Measurements from ENCODE around the gene PROKR1. TPM values are rescaled to one million over a fixed set of nuclear protein-coding genes. Genes with fewer than 3 reads are reported as not detected.
"Not testable (repeated sequence)": the region's sequence is repeated elsewhere in the genome, so short reads cannot be mapped to it uniquely, and the experiment has no call there.

Gene PROKR1
- polyA plus RNA-seq, 1 donor = 0.40 TPM

DNA sequence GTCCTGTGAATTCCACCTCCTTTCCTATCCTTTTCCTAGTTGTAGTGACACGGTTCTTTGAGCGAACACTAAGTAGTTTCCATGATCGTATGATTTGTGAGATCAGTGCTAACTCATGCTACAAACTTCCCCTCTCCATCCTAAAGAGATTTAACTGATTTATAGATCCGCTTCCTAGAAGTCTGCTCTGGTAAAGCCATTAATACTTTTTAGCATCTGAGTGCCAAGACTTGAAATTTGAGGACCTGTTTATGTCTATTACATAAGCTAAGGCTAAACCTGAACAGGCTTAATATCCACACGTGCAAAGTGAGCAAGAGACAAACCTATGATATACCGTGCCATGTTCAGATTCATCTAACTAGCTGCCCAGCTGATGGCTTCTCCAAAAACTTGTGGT, 14.9 kb downstream of the PROKR1 start:
- DNase-seq = no peak

DNA sequence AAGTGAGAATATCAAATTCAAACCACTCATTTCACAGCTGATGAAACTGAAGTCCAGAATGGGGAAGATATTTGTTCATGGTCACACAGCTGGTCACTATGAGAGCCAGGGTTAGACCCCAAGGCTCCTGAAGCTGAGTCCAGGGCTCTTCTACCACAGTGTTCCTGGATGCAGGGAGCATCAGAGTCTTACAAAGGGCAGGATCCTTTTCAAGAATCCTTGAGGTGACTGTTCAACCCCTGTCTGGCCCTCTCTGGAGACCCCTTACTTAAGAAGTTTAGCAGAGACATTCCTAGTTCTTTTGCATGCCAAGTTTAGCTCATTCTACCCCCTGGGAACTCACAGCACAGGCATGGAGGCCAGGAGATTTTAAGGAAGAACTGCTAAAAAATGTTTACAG, 15.7 kb downstream of the PROKR1 start:
- no peak for DNase-seq

DNA sequence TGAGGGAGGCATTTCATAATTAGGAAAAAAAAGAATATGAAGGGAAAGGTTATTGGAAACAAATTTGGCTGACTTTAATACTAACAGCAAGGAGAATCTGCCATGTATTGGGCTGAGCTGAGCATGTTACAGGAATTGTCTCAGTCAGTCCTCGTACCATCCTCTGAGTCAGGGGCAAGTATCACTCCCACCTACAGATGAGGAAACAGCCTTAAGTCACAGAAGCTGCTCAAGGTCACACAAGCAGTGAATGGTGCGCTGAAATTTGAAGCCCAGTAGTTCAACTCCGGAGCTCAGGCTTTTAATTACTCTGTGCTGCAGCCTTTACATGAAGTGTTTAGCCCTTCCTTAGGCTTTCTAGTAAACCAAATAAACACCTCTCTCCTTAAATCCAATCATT, 17.3 kb downstream of the PROKR1 start:
- DNase-seq = no peak

DNA sequence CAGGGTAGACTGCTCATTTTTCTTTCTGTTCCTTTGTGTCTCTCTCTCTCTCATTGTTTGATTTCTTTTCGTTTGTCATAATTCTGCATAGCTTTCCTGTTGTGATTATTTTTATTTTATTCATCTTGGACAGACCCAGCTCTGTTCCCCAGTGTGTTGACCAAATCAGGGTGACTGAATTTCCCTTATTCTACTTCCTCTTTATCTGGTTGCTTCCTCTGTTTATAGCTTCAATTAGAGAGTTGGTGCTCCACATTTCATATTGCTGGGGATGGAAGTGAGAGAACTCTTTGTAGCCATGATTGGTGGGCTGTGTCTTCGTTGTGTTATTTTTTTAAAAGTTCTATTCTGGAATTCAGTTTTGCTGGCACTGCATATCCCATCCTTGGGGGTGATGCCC, 19.1 kb downstream of the PROKR1 start:
- no peak for DNase-seq

DNA sequence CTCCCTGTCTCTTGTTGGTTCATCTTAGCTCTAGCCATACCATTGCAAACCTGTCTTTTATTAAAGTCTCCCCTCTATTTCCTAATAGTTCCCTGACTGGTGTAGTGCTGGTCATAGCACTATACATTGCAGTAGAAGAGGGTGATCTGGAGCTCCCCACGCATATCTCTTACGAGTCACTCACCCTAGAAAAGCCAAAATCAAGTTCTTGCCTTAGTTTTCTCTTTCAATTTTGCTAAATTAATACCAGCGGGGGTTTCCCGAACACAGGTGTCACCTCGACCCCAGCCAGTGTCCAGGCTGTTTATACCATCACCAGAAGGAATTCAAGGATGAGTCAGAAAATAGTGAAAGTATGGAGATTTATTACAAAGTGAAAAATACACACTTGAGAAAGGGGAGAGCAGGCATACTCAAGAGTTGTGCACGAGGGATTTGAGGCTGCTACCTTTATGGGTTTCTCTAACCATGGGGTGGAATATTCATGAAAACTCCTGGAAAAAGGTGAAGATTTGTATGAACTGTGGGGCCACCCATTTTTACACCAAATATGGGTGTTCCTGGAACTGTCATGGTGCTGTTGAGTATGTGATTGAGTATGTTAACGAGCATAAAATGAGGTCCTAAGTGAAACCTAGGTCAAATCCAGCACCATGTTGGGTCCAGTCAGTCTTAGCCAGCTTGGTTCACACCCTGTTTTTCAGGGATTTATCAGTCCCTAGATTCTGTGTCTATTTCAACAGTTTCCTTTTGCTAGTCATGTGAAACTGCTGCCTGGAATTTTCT, 20.2 kb downstream of the PROKR1 start:
- DNase-seq = no peak

DNA sequence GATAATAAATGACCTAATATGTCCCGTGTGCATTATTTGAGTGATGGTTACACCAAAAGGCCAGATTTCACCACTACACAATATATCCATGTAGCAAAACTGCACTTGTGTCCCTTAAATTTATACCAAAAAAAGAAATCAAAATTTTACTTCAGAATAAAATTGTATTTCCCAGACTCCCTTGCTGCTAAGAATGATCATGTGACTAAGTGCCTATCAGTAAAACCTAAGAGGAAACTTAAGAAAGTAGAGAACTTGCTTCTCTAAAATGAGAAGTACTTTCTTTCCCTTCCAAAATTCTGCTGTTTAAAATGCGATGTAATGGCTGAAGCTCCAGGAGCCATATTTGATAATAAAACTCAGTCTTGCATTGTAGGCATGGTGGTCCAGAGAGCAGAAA, 24.0 kb downstream of the PROKR1 start:
- DNase-seq = no peak

DNA sequence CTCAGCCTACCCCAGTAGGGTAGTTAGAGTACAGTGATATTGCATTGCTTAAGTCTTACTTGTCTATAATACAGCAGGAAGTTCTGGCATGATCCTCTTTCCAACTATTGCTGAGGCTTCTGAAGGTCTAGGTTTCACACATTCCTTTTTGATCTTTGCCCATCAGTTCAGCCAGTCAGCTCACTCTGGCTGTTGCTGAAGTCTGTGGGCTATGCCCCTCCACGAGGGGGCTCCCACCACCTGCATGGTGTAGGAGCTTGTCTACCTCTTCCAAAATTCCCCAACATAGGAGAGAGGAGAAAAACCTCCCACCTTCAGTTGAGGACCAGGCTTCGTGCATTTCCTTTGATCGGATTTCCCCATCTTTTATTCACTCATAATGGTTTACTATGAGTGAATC, 26.3 kb downstream of the PROKR1 start:
- no peak for DNase-seq

DNA sequence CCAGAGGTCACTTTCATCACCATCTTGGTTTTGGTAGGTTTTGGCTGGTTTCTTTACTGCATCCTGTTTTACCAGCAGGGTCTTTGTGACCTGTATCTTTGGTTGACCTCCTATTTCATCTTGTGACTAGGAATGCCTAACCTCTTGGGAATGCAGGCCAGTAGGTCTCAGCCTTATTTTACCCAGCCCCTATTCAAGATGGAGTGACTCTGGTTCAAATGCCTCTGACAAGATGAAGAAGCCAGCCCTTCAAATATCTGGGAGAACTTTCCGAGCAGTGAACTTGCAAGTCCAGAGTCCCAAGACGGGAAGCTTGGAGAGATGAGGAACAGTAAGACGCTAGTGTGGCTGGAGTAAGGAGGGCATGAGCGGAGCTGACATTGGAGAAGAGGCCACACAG, 28.6 kb downstream of the PROKR1 start:
- no peak for DNase-seq

DNA sequence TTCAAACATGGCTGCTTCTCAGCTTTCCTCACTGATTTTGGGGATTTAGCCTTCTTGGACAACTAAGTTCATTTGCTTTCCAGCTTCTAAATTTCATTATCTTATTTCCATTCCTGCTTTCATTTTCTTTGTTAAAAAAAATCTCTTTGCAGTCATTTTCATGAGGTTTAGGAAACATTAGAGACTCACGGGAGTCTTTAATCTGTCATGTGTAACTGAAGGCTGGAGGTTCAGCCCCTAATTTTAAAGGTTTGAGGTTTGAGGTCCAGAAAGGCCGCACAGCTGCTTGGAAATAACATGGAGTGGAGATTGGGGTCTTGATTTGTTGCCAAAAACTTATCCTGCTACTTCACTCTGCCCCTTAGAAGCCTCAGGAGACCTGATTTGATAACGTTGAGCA, 30.3 kb downstream of the PROKR1 start:
- no peak for DNase-seq

DNA sequence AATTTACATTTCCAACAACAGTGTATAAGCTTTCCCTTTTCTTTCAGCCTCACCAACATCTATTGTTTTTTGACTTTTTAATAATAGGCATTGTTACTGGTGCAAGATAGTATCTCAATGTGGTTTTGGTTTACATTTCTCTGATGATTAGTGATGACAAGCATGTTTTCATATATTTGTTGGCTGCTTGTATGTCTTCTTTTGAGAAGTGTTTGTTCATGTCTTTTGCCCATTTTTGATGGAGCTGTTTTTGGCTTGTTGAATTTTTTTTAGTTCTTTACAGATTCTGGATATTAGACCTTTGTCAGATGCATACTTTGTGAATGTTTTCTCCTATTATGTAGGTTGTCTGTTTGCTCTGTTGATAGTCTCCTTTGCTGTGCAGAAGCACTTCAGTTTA, 32.1 kb downstream of the PROKR1 start:
- no peak for DNase-seq

DNA sequence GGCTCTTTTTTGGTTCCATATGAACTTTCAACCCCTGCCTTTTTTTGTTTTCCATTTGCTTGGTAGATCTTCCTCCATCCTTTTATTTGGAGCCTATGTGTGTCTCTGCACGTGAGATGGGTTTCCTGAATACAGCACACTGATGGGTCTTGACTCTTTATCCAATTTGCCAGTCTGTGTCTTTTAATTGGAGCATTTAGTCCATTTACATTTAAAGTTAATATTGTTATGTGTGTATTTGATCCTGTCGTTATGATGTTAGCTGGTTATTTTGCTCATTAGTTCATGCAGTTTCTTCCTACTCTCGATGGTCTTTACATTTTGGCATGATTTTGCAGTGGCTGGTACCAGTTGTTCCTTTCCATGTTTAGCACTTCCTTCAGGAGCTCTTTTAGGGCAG, 34.5 kb downstream of the PROKR1 start:
- DNase-seq = not testable (repeated sequence)

DNA sequence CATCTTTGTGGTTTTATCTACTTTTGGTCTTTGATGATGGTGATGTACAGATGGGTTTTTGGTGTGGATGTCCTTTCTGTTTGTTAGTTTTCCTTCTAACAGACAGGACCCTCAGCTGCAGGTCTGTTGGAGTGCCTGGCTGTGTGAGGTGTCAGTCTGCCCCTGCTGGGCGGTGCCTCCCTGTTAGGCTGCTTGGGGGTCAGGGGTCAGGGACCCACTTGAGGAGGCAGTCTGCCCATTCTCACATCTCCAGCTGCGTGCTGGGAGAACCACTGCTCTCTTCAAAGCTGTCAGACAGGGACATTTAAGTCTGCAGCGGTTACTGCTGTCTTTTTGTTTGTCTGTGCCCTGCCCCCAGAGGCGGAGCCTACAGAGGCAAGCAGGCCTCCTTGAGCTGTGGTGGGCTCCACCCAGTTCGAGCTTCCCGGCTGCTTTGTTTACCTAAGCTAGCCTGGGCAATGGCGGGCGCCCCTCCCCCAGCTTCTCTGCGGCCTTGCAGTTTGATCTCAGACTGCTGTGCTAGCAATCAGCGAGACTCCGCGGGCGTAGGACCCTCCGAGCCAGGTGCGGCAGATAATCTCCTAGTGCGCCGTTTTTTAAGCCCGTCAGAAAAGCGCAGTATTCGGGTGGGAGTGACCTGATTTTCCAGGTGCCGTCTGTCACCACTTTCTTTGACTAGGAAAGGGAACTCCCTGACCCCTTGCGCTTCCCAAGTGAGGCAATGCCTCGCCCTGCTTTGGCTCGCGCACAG, 36.0 kb downstream of the PROKR1 start:
- not testable (repeated sequence) for DNase-seq

DNA sequence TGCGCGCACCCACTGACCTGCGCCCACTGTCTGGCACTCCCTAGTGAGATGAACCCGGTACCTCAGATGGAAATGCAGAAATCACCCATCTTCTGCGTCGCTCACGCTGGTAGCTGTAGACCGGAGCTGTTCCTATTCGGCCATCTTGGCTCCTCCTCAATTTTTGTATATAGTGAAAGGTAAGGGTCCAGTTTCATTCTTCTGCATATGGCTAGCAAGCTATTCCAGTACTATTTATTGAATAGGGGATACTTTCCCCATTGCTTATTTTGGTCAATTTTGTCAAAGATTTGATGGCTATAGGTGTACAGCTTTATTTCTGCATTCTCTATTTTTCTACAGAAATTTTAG, 36.5 kb downstream of the PROKR1 start:
- not testable (repeated sequence) for DNase-seq

DNA sequence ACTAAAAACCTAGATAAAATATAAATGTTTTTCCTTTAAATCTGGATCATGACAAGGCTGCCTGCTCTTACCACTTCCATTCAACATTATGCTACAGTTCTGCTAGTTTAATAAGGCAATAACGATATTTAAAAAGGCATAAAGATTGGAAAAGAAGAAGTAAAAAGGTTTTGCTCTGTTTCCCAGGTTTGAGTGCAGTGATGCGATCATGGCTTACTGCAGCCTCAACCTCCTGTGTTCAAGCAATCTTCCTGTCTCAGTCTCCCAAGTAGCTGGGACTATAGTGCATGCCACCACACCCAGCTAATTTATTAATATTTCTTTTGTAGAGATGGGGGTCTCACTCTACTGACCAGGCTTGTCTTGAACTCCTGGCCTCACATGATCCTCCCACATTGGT, 40.8 kb downstream of the PROKR1 start:
- DNase-seq = no peak

DNA sequence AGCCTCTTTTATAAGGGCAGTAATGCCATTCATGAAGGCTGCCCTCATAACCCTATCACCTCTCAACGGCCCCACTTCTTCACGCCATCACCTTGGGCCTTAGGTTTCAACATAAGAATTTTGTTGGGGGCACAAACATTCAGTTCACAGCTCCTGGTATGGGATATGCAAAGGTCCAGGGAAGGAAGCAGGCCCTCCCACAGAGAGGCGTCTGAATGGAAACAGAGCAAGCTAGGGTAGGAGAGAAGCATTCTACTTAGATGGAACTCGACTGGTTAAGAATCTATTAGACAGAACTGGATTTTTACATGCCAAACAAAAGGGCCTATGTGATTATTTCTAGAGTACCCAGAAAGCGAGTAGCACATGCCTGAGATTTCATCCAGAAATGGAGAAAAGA, 42.8 kb downstream of the PROKR1 start:
- no peak for DNase-seq

DNA sequence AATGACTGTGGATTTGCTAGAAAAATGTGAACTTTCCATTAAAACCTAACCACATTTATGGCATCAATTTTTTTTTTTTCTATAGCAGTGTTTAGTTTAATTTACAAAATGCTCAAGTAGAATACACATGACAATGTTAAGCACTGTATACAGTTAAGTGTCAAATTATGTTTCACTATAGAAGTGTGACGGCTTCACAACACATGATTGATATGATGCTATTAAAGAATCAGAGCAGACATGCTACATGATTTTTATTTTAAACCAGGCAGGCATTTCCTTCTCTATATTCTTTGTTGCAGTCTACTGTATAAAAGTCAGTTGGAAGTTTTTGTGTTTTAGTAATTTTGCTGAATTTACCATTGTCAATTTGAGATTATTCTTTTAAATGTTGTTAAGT, 43.6 kb downstream of the PROKR1 start:
- DNase-seq = no peak

DNA sequence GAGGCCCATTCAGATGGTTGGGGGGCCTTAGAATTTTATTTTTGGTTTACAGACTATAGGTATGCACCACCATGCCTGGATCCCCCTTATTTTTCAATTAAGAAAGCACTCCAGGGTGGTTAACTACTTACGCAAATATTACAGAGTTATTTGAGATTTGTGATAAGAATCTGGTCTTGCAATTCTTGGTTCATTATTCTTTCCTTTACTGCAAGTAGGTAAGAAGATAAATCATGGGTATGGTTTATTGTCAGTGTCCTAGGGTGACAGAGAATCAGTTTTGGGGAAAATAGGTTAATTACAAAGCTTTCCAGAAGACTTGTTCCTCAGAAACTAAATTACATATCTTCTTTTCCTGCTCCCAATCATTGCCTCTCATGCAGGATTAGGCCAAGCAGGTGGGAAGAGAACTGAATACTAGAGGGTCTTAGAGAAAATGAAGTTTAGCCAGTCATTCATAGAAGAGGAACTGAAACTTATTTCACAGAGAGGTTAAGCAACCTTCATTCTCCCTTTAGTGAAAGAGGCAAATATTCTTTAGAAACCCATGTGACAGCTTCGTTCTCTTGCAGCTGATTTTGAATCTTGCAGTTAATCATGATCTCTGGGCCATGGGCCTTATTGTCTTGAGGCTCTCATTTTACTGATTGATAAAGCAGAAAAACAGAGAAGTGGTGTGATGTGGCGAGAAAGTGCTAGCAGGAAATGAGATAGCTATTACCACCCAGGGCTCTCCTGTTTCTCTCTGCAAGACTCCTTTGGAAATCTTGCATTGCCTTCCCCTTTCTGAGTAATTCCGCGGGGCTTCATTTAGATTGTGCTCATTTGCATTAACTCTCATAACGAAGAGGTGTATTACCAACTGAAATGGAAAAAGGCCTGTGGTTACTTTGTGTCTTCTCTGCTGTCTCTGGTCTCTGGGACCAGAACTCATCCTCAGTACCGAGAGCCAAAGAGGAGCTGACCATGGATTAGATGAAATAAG, 46.5 kb downstream of the PROKR1 start:
- no peak for DNase-seq

DNA sequence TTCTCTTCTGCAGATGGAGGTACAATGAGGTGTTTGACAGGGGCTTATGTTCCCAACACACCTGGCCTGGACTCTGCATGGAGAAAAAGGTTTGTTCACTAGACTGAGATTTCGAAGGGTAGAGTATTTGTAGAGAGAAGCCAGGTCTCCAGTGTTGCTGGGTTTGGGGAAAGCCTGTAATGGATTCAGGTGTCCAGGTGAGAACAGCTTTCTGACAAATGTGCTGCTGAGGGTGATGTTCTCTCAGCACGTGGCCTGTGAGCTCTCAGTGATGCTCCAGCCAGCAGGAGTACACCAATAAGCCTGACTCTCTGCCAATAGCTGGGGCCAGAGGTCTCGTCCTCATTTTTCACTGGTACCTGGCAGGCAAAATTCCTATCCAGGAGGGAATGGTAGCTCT, 47.5 kb downstream of the PROKR1 start:
- DNase-seq = no peak

DNA sequence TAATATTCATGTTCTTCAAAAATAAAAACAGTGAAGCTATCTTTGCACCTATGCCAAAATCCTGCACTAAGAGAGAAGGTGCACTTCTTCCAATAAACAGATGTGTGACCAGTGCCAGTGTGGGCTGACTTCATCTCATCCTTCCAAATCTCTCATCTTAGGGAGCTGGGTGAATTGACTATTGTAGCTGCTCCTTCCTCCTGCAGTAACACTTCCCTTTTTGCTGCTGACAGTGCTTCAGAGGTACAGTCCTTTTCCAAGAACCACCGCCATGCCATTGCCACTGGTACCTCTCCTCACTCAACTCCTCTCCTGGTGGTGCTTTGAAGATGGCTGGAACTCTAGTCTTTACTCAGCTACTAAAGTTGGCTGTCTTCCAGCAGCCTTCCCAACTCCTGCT, 49.1 kb downstream of the PROKR1 start:
- DNase-seq = no peak

DNA sequence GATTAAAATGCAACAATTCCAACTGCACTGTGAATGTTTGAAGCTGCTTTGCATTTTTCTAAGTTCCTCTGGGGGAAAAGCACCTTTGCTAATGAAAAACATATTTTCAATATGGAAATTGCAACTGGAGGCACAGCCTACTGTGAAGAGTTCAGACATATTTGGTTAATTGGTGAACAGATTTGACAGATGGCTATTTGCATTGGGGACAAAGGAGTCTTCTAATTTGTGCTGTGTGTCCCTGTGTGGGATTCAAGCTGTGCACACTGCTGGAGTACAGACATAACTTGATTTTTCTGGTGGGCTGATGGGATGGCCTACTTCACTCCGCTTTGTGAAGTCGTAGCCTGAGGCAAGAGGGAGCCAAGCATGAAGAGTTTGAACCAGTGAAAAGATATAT, 50.6 kb downstream of the PROKR1 start:
- DNase-seq = no peak

DNA sequence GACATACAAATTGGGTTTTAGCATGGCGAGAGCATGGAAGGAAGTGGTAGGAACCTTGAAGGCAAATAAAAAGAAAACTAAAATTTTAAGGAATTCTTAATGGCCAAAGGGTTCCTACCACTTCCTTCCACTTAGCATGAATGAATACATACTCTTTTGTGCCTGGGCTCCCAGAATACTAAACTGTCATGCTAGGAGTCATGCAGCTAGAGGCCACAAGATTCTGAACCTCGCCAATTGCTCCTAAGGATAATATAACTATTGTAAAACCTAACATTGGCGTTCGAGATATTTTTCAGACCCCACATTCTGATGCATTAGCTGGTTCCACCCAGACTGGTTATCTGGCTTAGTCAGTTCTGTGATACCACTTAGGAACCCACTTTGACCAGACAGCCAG, 52.6 kb downstream of the PROKR1 start:
- DNase-seq = no peak

DNA sequence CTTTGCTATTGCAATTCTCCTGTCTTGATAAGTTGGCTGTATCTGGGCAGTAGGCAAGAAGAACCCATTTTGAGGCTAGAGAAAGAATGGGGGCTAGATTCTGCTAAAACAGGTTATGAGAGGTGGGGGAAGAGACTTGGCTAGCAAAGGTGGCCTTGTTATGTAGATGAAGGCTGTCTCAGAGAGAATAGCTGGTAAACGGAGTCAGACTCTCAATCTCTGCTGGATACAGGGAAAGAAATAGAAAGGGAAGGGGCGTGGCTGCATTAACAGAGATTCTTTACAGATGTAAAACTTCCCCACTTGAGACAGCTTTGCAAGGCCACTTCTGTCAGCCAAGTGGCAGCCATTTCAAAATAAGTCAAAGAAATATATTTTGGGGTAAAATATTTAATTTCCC, 53.2 kb downstream of the PROKR1 start:
- no peak for DNase-seq
